ENCODE measurements around the gene NCAPH2.

NCAPH2 gene

DNA sequence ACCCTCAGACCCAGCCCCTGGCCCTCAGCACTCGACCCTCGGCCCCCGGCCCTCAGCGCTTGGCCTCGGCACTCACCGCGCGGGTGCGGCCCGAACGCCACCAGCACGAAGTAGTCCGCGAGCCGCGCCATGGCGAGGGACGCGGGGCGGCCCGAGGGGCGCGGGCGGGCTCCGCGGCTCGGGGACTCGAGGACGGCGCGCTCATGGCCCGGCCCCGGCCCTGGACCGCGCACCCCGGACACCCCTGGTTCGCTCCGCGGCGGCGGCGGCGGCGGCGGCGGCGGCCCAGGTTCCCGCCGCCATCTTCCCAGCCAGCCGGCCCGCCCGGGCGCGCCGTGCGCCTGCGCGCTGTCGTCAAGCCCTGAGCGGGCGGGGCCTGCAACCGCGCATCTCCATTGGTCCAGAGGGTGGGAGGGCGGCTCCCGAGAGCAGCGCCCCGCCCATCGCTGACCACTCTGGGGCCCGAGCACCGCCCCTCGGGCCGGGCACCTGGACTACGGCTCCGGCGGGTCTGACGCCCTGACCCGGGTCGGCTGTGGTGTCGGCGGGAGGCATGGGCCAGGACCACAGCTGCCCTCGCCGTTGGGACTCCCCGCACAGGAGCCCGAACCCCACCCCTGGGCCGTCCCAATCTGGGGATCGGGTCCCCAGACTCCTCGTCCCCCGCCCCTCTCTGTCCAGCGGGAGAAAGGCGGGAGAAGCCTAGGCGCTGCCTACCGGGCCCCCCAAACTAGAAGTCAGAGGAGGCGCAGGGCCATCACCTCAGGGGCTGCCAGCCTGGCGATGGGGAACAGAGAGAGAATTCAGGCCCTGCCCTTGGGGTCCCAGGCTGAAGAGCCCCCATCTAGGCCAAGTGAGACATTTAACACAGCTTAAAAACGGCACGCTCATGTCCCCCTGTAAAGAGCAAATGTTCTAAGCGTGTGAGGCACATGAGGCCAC, 33.0 kb upstream of the NCAPH2 start, which contains the start of gene SBF1:
Gene SBF1 (minus strand): TSS at position 326 of the 942 bp plus-strand sequence. CDS start 195 bp downstream, at position 131.
- peak; percentile 74 to 76 for ATAC-seq

DNA sequence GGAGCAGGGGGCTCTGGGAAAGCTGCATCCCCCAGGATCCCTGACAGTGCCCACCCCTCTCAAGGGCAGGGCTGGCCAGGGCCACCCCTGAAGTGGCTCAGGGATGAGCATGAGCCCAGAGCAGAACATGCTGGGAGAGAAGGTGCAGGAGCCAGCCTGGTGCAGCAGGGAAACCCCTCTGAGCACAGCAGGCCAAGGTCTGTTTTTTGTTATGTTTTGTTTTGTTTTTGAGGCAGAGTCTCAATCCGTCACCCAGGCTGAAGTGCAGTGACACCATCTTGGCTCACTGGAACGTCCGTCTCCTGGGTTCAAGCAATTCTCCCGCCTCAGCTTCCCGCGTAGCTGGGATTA, 32.4 kb upstream of the NCAPH2 start:
- ATAC-seq: no peak

GRCh38 chr22:50476868-50477267, 31.2 kb upstream of the NCAPH2 start:
- no peak for ATAC-seq

GRCh38 chr22:50477923-50478322, 30.1 kb upstream of the NCAPH2 start:
- no peak for ATAC-seq

- no peak for ATAC-seq
These were observed 28.3 kb upstream of the NCAPH2 start for GRCh38 chr22:50479721-50480120.

- ATAC-seq: no peak
These were observed 27.0 kb upstream of the NCAPH2 start for GRCh38 chr22:50481045-50481439.

DNA sequence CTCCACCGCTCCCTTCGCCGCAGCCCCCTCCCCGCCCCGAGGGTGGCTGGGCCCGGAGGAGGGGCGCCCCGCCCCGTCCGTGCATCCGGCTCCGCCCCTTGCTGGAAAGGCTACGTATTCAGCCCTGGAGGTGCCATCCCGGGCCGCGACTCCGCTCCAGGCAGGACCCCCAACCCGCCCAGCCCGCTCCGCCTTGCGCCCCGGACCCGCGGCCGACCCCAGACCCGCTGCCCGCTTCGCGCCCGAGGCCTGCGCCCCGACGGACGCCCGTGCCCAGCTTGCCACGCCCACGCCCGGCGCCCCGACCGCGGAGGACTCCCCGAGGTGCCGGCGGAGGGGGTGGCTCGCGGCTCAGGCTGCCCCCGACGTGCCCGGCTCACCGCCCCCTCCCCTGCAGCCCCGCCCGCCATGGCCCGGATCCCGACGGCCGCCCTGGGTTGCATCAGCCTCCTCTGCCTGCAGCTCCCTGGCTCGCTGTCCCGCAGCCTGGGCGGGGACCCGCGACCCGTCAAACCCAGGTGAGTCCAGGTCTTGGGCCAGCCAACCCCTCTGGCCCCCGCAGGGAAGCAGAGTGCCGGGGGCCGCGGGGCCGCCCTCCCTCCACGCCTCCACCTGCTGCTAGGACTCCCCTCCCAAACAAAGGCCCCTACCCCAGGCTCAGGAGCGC, 26.5 kb upstream of the NCAPH2 start, which contains the start of gene ADM2:
Gene ADM2 (plus strand): TSS at position 104 of the 667 bp plus-strand sequence. CDS start 305 bp downstream, at position 409.
- peak; percentile 72 to 82 for ATAC-seq

DNA sequence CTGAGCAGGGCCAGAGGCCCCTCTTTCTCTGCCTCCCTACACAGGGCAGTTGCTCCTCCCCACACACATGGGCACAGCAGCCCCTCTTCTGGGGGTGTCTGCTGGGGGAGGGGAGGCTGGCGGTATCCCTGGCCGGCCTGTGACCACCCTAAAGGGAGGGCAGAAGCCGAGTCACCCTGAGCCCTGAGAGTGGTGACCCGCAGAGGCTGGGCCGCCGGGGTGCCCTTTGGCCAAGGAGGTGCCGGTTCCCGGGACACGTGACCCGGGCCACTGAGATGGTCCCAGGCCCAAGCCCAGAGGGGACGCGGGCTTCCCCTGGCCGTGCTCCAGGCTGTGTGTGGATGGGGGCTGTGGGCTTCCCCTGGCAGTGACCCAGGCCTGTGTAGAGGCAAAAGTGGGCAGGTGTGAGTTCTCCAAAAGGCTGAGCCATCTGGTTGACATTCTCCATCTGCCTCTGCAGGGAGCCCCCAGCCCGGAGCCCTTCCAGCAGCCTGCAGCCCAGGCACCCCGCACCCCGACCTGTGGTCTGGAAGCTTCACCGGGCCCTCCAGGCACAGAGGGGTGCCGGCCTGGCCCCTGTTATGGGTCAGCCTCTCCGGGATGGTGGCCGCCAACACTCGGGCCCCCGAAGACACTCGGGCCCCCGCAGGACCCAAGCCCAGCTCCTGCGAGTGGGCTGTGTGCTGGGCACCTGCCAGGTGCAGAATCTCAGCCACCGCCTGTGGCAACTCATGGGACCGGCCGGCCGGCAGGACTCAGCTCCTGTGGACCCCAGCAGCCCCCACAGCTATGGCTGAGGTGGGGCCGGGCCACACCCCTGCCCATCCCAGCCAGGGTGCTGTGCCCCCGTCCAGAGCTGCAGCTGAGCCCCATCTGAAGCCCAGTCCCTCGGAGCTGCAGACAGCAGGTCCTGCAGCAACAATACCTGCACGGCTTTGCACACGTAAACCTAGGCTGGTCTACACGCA, 25.6 kb upstream of the NCAPH2 start:
- ATAC-seq: no peak

GRCh38 chr22:50483106-50483505, 24.9 kb upstream of the NCAPH2 start:
- no peak for ATAC-seq

DNA sequence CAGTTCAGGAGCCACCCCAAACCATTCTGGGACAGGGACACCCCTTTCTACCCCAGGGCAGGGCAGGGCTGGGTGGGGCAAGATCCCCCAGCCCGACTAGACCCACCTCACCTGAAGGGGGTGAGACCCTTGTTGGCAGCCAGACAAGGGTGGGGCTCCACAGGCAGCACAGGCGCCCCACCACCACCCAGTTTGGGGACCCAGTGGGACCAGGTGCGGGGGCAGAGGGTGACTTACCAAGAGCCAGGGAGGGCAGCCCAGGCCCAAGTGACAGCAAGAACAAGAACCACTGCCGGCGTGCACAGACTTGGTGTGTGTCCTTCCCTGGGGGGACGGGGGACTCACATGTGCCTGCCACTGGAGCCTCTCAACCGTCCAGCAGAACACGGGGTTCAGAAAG, 24.5 kb upstream of the NCAPH2 start:
- no peak for ATAC-seq

DNA sequence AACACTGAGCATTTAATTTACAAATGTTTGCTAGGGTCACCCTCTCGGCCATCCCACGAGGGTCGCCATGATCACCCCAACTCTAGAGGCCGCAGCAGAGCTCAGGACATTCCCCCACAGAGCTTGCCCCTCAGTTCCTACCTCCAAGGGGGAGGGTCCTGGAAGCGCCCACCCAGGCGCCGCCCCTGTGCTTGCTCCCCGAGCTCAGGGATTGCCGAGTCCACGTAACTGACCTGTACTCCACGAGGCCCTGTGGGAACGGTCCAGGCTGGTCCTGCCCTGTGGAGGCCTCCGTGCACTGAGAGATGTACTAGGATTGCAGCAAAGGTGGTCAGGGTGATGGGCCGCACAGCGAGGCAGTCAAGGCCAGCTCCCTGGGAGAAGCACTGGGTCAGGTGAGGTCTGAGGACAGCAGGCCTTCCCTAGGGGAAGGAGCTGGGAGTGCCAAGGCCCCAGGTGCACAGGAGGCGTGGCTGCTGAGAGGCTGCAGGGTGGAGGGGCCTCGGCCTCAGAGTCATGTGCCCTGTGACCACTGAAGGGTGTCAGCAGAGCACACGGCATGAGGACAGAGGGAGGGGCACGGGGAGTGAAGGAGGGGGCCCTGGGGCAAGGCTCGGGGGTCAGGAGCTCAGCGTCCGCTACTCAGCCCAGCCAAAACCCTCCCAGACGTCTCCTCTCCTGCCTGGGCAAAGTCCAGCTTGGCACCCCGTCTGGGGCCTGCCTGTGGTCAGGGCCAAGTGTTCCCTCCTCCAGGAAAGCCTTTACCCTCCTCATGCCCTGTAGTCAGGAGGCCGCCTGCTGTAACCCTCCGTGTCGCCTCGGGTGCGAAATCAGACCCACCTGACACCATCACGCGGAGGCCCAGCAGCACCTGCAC, 23.8 kb upstream of the NCAPH2 start:
- no peak for ATAC-seq

DNA sequence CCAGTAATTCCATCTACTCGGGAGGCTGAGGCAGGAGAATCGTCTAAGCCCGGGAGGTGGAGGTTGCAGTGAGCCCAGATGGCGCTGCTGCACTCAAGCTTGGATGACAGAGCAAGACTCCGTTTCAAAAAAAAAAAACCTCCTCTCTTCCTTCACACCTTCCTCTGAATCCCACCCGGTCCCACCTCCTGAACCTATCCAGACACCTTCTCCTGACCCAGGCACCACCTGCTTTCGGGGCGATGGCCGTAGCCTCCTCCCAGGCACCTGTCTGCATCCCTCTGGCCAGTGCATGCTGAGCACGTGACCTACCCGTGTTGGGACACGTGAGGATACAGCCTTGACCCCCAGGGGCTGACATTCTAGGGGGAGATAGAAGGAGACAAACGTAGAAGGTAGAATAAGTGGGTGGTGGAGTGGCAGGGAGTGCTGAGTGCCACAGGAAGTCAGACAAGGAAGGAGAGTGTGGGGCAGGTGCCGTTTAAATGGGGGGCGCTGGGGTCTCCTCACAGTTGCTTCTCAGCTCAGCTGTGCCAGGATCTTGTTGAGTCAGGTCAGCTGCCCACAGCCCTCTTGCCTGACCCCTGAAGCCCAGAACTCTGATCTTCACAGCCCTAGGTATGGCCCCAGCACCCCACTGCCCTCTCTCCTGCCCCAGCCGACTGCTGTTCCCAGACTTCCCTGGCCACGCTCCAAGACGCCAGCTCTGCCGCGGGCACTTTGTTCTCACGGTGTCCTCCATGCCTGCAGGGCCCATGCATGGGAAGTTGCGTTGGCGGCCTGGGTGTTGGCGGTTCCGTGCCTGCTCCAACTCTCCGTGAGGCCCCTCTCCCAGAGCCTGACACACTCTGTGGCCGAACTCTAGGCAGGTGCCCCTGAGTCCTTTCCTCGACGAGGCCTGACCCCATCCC, 22.5 kb upstream of the NCAPH2 start:
- no peak for ATAC-seq

- no peak for ATAC-seq
These were observed 21.3 kb upstream of the NCAPH2 start, which contains the start of gene MIOX for GRCh38 chr22:50486561-50487289. Gene MIOX (plus strand): TSS chr22:50486859. CDS start chr22:50486898, 39 bp downstream.

DNA sequence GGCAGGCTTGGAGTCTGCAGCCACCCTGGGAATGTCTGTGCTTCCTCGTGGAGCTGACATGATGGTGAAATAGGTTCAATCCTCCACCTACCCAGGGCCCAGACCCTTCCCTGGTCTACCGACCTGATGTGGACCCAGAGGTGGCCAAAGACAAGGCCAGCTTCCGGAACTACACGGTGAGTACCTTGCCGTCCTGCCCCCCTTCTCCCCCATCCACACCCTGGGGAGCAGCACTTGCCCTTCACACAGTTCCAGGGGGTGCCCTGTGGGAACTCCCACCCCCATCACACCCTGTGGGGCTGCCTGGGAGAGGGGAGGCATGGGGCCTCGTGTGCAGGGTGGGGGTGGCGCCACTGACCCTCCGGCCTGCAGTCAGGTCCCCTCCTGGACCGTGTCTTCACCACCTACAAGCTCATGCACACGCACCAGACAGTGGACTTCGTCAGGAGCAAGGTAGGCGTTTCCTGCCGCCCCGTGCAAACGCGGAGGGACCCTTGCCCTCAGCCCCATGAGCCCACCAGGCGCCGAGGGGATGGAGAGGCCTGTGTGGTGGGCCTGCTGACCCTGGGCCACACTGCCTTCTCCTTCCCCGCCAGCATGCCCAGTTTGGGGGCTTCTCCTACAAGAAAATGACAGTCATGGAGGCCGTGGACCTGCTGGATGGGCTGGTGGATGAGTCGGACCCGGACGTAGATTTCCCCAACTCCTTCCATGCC, 20.6 kb upstream of the NCAPH2 start:
- no peak for ATAC-seq

DNA sequence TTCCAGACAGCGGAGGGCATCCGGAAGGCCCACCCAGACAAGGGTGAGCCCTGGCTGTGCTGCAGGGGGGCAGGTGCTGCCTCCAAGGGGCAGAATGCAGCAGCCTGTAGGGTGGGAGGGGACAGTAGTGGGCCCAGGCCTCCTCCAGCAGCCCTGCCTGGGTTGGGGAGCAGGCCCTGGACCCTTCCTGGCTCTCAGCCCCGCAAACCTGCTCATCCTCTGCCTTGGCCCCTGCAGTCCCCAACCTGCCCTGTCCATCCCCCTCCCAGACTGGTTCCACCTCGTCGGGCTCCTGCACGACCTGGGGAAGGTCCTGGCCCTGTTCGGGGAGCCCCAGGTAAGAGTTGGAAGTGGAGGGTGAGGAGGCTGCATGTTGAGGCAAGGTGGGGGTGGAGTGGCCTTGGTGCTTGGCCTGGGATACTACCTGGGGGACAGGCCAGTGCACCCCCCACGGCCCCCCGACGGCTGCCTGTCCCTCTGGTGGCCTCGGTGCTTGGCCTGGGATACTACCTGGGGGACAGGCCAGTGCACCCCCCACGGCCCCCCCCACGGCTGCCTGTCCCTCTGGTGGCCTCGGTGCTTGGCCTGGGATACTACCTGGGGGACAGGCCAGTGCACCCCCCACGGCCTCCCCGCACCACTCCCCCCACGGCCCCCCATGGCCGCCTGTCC, 19.9 kb upstream of the NCAPH2 start:
- no peak for ATAC-seq

DNA sequence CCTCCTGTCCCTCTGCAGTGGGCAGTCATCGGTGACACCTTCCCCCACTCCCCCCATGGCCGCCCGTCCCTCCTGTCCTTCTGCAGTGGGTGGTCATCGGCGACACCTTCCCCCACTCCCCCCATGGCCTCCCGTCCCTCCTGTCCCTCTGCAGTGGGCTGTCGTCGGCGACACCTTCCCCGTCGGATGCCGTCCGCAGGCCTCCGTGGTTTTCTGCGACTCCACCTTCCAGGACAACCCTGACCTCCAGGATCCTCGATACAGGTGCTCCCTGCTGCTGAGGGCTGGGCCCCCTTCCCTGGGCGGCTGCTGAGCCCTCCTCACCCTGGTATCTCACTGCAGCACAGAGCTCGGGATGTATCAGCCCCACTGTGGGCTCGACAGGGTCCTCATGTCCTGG, 19.1 kb upstream of the NCAPH2 start:
- ATAC-seq: no peak

DNA sequence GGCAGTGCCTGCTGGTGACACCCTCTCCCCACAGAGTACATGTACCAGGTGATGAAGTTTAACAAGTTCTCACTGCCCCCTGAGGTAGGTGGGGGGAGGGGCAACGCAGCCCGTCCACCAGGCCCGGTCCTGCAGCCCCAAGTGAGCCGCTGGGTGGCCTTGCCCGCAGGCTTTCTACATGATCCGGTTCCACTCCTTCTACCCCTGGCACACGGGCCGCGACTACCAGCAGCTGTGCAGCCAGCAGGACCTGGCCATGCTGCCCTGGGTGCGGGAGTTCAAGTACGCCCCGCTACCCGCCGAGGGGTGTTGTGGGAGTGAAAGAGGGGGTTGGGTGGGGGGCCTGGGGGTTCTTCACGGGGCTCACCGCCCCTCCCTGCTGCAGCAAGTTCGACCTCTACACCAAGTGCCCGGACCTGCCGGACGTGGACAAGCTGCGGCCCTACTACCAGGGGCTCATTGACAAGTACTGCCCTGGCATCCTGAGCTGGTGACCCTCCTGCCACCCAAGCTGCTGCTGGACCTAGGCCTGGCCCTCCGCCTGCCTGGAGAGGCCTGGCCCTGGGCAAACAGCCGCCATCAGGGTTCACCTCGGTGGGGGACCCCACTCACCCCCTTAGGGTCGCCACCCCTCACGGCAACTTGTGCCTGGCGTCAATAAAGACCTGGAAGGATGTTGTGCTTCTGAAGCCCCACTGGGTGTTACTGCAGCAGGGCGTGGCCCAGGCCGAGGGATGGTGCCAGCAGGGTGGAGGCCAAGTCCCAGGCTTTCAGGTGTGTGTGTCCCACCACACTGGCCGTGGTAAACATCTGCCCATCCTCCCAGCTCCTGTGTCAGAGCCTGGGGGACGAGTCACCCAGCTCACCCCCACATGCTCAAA, 18.4 kb upstream of the NCAPH2 start:
- ATAC-seq: no peak
